ENCODE data around the gene SHC4.
A peak's percentile ranks its signal among the peaks of the same experiment; 100 is the strongest.

Gene SHC4

DNA sequence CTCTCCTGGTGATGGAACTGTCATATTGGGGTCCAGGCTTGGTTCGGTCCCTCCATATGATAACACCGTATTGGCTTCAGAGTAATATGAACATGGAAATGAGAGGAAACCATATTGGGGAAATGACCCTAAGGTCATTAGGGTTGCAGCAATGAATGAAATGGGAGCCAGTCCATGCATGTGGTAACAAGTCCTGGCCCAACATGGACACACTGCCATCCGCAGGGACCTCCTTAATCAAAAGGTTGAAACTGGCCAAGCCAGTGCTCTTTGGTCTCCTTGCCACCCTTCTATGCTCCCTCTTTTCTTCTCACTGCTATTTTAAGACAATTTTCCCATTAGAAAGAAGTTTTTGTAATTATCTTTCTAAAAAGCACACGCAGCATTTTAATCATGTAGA lies 8.3 kb downstream of the SHC4 start:
- DNase-seq, result no peak
- Histone ChIP-seq H3K27ac (no peak overlapping the region), H3K36me3 (replicated peaks) (no peaks in the 10 kb centered on the region), H3K27me3 (replicated peaks) (no peaks in the 10 kb centered on the region), H3K4me3 (ENCODE audit: low read depth, low read length) (no peak overlapping the region)
- TF ChIP-seq, protein P1, sequence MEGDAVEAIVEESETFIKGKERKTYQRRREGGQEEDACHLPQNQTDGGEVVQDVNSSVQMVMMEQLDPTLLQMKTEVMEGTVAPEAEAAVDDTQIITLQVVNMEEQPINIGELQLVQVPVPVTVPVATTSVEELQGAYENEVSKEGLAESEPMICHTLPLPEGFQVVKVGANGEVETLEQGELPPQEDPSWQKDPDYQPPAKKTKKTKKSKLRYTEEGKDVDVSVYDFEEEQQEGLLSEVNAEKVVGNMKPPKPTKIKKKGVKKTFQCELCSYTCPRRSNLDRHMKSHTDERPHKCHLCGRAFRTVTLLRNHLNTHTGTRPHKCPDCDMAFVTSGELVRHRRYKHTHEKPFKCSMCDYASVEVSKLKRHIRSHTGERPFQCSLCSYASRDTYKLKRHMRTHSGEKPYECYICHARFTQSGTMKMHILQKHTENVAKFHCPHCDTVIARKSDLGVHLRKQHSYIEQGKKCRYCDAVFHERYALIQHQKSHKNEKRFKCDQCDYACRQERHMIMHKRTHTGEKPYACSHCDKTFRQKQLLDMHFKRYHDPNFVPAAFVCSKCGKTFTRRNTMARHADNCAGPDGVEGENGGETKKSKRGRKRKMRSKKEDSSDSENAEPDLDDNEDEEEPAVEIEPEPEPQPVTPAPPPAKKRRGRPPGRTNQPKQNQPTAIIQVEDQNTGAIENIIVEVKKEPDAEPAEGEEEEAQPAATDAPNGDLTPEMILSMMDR (IDR thresholded peaks at IDR 0.05; ENCODE audit: low read depth, low read length, missing control alignments), result no peak
- in situ Hi-C loops (cut with HindIII; ENCODE audit: low pct_ligation_motif_present, low sequenced_read_pairs), result no loop called here

- no peak overlapping the region for H3K4me3 ChIP-seq (ENCODE audit: low read depth, low read length)
- H3K27me3 ChIP-seq (replicated peaks), result no peaks in the 10 kb centered on the region
- DNase-seq, result no peak
- H3K36me3 ChIP-seq (replicated peaks), result no peaks in the 10 kb centered on the region
- TF ChIP-seq, protein P1 (IDR thresholded peaks at IDR 0.05; ENCODE audit: low read depth, low read length, missing control alignments), result peak; percentile 27
- no peak overlapping the region for H3K27ac ChIP-seq
- in situ Hi-C loops (cut with HindIII; ENCODE audit: low pct_ligation_motif_present, low sequenced_read_pairs), result no loop called here
Observed at GRCh38 chr15:48954538-48954937, 9.2 kb downstream of the SHC4 start.

GRCh38 chr15:48946840-48947187 lies 16.9 kb downstream of the SHC4 start:
- no peak for DNase-seq
- no peaks in the 10 kb centered on the region for H3K36me3 ChIP-seq (replicated peaks)
- H3K27me3 ChIP-seq (replicated peaks), result no peaks in the 10 kb centered on the region
- in situ Hi-C loops (cut with HindIII; ENCODE audit: low pct_ligation_motif_present, low sequenced_read_pairs), result no loop called here
- TF ChIP-seq, protein P1 (IDR thresholded peaks at IDR 0.05; ENCODE audit: low read depth, low read length, missing control alignments), result no peak
- H3K27ac ChIP-seq, result no peak overlapping the region
- H3K4me3 ChIP-seq (ENCODE audit: low read depth, low read length), result no peak overlapping the region

DNA sequence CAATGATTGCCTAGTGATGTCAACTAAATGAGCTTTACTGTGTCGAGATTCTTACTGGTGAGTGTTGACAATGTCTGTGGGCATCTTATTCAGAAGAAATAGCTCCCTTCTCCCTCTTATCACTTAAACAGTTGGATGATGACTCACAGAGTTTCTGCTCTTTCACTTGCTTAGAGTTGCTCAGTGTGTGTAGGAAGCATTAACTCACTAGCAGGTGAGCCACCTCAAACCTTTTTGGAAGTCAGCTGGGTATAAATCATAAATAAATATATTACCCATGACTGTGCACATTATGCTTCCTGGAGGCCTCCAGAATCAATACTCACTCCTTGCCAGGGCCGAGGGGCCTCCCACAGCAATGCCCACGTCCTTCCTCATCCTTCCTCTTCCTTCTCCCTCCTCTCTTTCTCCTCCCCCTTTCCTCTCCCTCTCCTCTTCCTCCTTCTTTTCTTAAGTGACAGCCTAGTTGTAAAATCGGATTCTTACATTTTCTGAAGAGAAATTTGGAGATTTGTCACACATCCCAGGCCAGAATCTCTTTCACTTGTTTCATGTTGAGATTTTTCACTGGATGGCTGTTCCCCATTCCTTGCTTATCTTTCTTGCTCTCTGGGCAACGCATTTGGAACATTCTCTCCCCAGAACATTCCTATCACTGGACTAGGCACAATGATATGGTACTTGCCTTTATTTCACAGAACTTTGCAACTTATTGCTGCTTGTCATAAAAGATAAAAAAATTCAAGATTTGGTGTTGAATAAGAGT lies 17.5 kb downstream of the SHC4 start:
- in situ Hi-C loops (cut with HindIII; ENCODE audit: low pct_ligation_motif_present, low sequenced_read_pairs), result no loop called here
- peak; percentile 52 for DNase-seq
- H3K27me3 ChIP-seq (replicated peaks), result no peaks in the 10 kb centered on the region
- no peak overlapping the region for H3K27ac ChIP-seq
- no peak overlapping the region for H3K4me3 ChIP-seq (ENCODE audit: low read depth, low read length)
- no peaks in the 10 kb centered on the region for H3K36me3 ChIP-seq (replicated peaks)
- TF ChIP-seq, protein P1 (IDR thresholded peaks at IDR 0.05; ENCODE audit: low read depth, low read length, missing control alignments), result no peak

- DNase-seq, result no peak
- in situ Hi-C loops (cut with HindIII; ENCODE audit: low pct_ligation_motif_present, low sequenced_read_pairs), result no loop called here
- no peak overlapping the region for H3K27ac ChIP-seq
- H3K27me3 ChIP-seq (replicated peaks), result no peaks in the 10 kb centered on the region
- H3K36me3 ChIP-seq (replicated peaks), result no peaks in the 10 kb centered on the region
- H3K4me3 ChIP-seq (ENCODE audit: low read depth, low read length), result no peak overlapping the region
- TF ChIP-seq, protein P1 (IDR thresholded peaks at IDR 0.05; ENCODE audit: low read depth, low read length, missing control alignments), result no peak
Observed at GRCh38 chr15:48945386-48945785, 18.3 kb downstream of the SHC4 start.

DNA sequence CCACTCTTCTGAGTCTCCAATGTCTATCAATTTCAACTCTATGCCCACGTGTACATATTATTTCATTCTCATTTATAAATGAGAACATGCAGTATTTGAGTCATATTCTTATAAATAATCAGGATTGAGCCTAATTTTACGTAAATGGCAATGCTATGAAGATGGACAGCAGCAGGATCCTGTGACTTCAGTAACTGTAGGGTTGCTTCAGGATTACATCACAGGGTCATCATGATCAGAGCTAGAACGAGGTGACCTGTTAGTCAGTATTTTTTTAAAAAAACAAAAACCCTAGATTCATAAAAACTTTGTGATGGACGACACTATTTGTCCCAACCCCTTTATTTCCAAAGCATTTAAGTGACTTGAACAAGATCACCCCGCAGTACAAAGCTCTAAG lies 21.8 kb downstream of the SHC4 start:
- no peak for DNase-seq
- in situ Hi-C loops (cut with HindIII; ENCODE audit: low pct_ligation_motif_present, low sequenced_read_pairs), result no loop called here
- TF ChIP-seq, protein P1 (IDR thresholded peaks at IDR 0.05; ENCODE audit: low read depth, low read length, missing control alignments), result no peak
- Histone ChIP-seq H3K36me3 (replicated peaks) (no peaks in the 10 kb centered on the region), H3K27me3 (replicated peaks) (no peaks in the 10 kb centered on the region), H3K4me3 (ENCODE audit: low read depth, low read length) (no peak overlapping the region), H3K27ac (no peak overlapping the region)
